Upper lobe of right lung (tissue), 1 donor: ENCODE results near the gene SLC6A1. TPM values are rescaled to one million over a fixed set of nuclear protein-coding genes. Genes with fewer than 3 reads are reported as not detected.

ENCODE experiments used
- ATAC-seq: fragments of 200-7000 bp; cut with Tn5 transposase; one replicate; pipeline ENCODE4 v1.9.1; 2020; ENCODE audit warnings: mild to moderate bottlenecking, moderate library complexity
- DNase-seq: peaks from one replicate; pipeline ENCODE4 v3.0.0-alpha.2; 2020
- H3K27ac ChIP-seq: fragments of 200-600 bp; one replicate; pipeline ENCODE4 v1.8.0; 2022
- H3K27me3 ChIP-seq: fragments of 200-600 bp; one replicate; pipeline ENCODE4 v1.8.0; 2022; ENCODE audit warnings: mild to moderate bottlenecking
- H3K36me3 ChIP-seq: fragments of 200-600 bp; one replicate; pipeline ENCODE4 v1.8.0; 2022
- H3K4me1 ChIP-seq: fragments of 200-600 bp; one replicate; pipeline ENCODE4 v1.8.0; 2022
- H3K4me3 ChIP-seq: fragments of 200-600 bp; one replicate; pipeline ENCODE4 v1.8.0; 2022; ENCODE audit warnings: mild to moderate bottlenecking
- H3K9me3 ChIP-seq: fragments of 200-600 bp; one replicate; pipeline ENCODE4 v1.8.0; 2022
- CTCF ChIP-seq: fragments of 200-600 bp; IDR thresholded peaks from one replicate; pipeline ENCODE4 v1.8.0; 2022; ENCODE audit warnings: antibody characterized with exemption
- intact Hi-C: fragments of 100-400 bp; cut with DNase I; formaldehyde crosslinking; loops from one replicate; pipeline ENCODE4 v1.11.0; 2022
- total RNA-seq: library from RNA; stranded (reverse); fragmentation: NEBNext Ultra II Directional; extraction: Animal tissue kit (Norgen Biotek cat#: 25700); gene quantifications from one replicate; pipeline ENCODE4 v1.2.1, GENCODE V29; 2021
- donor health status: DM: no; HTN: yes; CAD: no; lungs with severe emphysema.

SLC6A1 gene
- total RNA-seq, 1 donor from 2014 or later: 0.84 TPM

DNA sequence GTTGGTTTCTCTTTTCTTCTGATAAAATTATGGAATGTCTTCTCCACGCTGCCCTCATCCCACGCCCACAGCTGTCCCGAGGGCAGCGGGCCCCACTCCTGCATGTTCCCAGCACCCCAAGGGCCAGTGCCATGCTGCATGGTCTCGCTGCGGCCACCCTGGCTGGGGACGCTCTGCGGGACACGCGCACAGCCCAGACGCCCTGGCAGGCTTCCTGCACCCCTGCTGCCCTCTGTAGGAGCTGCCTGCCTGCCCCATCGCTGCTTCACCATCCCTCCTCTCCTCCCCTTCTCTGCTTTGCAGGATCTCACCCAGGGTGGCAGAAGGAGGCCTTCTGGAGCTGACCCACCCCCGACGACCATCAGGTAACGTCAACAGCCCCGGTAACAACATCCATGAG, 22.8 kb downstream of the SLC6A1 start:
- H3K36me3 ChIP-seq: no peaks in the 10 kb centered on the region
- ATAC-seq (no peak), DNase-seq (no peak)
- no peak overlapping the region for H3K27ac ChIP-seq
- H3K27me3 ChIP-seq: no peaks in the 10 kb centered on the region
- H3K9me3 ChIP-seq: no peaks in the 10 kb centered on the region
- TF ChIP-seq CTCF: no peak
- intact Hi-C loops: no loop called here
- no peak overlapping the region for H3K4me3 ChIP-seq
- no peaks in the 10 kb centered on the region for H3K4me1 ChIP-seq

GRCh38 chr3:11016727-11017126, 24.2 kb downstream of the SLC6A1 start:
- no peak for TF ChIP-seq CTCF
- H3K27me3 ChIP-seq: no peaks in the 10 kb centered on the region
- H3K4me3 ChIP-seq: no peak overlapping the region
- no peak overlapping the region for H3K27ac ChIP-seq
- intact Hi-C loops: no loop called here
- H3K36me3 ChIP-seq: no peaks in the 10 kb centered on the region
- DNase-seq (no peak), ATAC-seq (no peak)
- H3K9me3 ChIP-seq: no peaks in the 10 kb centered on the region
- H3K4me1 ChIP-seq: no peaks in the 10 kb centered on the region

- no peaks in the 10 kb centered on the region for H3K27me3 ChIP-seq
- DNase-seq (no peak), ATAC-seq (no peak)
- no peaks in the 10 kb centered on the region for H3K9me3 ChIP-seq
- TF ChIP-seq CTCF: no peak
- no peak overlapping the region for H3K4me3 ChIP-seq
- intact Hi-C loops: no loop called here
- H3K36me3 ChIP-seq: no peaks in the 10 kb centered on the region
- no peak overlapping the region for H3K27ac ChIP-seq
- H3K4me1 ChIP-seq: no peaks in the 10 kb centered on the region
These were observed 26.7 kb downstream of the SLC6A1 start for GRCh38 chr3:11019116-11019819.

- no peaks in the 10 kb centered on the region for H3K27me3 ChIP-seq
- DNase-seq (no peak), ATAC-seq (no peak)
- H3K27ac ChIP-seq: no peak overlapping the region
- H3K4me3 ChIP-seq: no peak overlapping the region
- TF ChIP-seq CTCF: no peak
- intact Hi-C loops: no loop called here
- no peaks in the 10 kb centered on the region for H3K36me3 ChIP-seq
- H3K4me1 ChIP-seq: no peaks in the 10 kb centered on the region
- no peaks in the 10 kb centered on the region for H3K9me3 ChIP-seq
These were observed 28.2 kb downstream of the SLC6A1 start for GRCh38 chr3:11020764-11021163.

GRCh38 chr3:11021611-11022011, 29.1 kb downstream of the SLC6A1 start:
- Histone ChIP-seq H3K27ac (no peak overlapping the region), H3K27me3 (no peaks in the 10 kb centered on the region), H3K4me3 (no peak overlapping the region), H3K9me3 (no peaks in the 10 kb centered on the region), H3K4me1 (no peaks in the 10 kb centered on the region), H3K36me3 (no peaks in the 10 kb centered on the region)
- ATAC-seq: no peak
- intact Hi-C loops: no loop called here
- TF ChIP-seq CTCF: no peak
- no peak for DNase-seq

DNA sequence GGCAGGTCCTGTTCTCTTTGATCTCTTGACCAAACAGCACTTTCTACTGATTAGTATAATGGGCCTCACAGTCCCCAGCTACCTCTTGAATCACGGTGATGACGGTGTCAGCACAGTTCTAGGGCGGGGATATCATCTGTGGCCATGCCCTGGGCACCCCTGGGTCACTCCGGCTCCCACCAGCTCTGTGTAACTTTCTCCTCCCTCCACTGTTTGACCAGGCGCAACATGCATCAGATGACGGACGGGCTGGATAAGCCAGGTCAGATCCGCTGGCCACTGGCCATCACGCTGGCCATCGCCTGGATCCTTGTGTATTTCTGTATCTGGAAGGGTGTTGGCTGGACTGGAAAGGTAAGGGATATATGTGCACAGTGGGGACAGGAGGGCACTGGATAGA, 29.6 kb downstream of the SLC6A1 start:
- intact Hi-C loops: no loop called here
- ATAC-seq: no peak
- Histone ChIP-seq H3K27me3 (no peaks in the 10 kb centered on the region), H3K4me3 (no peak overlapping the region), H3K27ac (no peak overlapping the region), H3K36me3 (no peaks in the 10 kb centered on the region), H3K4me1 (no peaks in the 10 kb centered on the region), H3K9me3 (no peaks in the 10 kb centered on the region)
- no peak for DNase-seq
- no peak for TF ChIP-seq CTCF
